Left renal pelvis (tissue), 4 donors: ENCODE data around the gene CETP. TPM values are rescaled to one million over a fixed set of nuclear protein-coding genes. Genes with fewer than 3 reads are reported as not detected.
"Not testable (repeated sequence)": the region's sequence is repeated elsewhere in the genome, so short reads cannot be mapped to it uniquely, and the experiment has no call there.

Source experiments
- DNase-seq, 4 donors: peaks; one replicate each; pipeline ENCODE4 v3.0.0-alpha.2; 2013; ENCODE audit warnings: low read depth in 4 of 4, low spot score in 3 of 4
- polyA plus RNA-seq, 4 donors: library from polyadenylated mRNA; unstranded; fragments of 120-200 nt; gene quantifications; one replicate each; pipeline ENCODE4 v1.2.1, GENCODE V29; 2013; ENCODE audit not compliant: insufficient read length in 4 of 4

CETP gene
- polyA plus RNA-seq, 4 donors, result 7.3 to 13.4 (median 11.4) TPM

DNA sequence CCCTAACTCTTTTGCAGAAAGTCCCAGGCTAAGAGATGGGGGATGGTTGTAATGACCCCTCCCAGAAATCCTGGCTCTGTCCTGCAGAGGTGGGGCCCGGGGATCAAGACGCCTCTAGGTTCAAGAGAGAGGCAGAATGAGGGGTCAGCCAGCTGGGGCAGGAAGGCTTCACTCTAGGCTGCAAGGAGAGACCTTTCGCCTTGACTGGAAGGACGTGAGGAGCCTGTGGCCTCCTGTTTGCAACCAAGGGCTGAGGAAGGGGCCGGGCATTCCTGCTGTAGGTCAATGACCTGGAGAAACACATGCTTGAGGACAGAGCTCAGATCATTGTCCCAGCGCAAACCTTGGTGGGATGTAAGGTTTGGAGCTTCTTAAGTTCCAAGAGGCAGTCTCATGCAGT lies 8.7 kb upstream of the CETP start:
- no peak for DNase-seq

DNA sequence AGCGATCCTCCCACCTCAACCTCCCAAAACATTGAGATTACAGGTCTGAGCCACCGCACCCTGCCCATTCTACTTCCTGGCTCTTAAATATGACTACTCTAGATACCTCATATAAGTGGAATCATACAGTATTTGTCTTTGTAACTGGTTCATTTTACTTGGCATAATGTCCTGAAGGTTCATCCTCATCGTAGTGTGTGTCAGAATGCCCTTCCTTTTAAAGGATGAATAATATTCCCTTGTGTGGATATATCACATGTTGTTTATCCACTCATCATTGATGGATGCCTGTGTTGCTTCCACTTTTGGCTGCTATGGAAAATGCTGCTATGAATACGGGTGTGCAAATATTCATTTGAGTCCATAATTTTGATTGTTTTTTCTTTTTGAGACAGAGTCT lies 5.7 kb upstream of the CETP start:
- no peak for DNase-seq

DNA sequence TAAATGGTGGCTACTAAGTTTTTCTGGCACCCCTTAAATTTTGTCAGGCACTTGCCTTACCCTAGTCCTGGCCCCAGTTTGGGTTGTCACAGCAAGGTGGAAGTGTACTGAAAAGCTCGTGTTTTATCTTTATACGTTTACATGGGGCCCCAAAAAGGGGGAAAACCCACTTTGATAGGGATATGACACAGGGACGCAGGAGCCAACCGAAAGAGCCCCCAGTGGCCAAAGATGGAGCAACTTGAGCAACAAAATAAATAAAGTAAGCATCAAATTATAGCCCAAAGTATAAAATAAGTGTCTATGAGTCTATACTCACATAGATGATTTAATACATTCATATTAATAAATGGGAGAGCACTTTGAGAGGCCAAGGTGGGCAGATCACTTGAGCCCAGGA lies 5.0 kb upstream of the CETP start:
- DNase-seq, result no peak

DNA sequence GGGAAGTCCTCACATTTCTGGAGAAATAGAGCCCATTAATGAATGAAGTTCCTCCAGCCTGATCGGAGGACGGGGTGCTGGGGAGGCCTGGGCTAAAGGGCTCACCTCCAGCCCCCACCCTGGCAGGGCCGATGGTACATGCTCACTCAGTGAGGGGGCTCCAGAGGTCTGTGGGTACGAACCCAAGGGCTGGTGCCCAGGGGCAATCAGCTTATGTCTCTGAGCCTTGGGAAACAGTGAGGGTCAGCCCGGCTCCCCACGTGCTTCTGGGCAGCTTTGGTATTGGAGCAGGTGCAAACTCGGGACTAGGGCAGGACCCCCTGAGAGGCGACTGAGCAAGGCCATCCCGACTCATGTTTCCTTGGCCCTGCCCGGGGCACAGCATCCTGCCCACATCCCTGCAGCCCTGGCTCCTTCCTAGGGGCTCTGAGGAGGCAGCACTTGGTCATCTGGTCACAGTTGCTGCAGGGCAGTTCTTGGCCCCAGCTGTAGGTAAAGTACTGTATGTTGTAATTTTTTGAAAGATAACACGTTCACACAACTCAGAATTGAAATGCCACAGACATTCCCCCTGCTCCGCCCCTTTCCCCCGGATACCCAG lies 969 bp upstream of the CETP start:
- DNase-seq, result no peak

DNA sequence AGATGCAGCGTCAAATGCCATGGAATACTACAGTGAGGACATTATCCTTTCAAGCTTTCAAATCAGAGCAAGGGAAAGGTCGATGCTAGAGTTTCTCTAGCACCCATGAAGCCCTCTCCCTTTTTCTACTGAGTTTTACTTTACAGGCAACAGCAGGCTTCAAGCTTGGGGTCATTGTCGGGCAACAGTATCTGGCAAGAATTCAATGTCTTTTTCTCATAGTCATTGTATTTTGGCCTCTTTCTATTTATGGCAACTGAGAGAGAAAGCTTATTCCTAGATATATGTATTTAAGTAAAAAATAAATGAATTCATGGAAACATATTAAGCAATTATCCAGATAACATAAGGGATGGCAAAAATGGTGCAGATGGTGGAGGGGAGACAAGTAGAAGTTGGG lies 364 bp upstream of the CETP start:
- no peak for DNase-seq

DNA sequence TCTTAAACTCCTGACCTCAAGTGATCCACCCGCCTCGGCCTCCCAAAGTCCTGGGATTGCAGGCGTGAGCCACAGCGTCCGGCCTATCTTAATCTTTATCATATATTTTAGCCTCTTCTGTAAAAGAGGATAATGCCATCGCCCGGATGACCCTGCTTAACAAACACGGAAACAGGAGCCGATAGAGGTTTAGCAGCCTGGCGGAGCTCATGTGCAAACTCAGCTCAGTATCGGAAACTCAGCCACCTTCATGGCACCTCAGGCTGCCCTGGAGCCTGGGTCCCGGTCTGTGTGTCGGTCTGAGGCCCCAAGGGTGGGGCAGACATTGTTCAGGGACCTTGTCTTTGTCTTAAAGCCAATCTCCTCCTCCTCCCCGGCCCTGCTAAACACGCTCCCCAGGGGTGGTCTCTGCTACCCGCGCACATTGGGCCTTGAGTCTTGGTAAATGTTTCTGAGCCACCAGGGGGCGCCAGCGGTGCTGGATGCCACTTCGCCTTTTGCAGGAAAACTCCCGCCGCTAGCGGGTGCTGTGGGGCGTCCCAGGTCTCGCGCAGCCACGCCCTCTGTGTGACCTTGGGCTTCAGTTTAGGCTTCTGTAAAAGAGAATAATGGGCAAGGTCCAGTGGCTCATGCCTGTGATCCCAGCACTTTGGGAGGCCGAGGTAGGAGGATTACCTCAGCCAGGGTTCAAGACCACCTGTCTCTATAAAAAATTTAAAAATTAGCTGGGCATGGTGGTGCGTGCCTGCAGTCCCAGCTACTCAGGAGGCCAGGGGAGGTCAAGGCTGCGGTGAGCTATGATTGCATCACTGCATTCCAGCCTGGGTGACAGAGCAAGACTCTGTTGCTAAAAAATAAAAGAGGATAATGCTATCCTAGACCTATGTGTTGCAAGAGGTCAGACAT lies 2.7 kb downstream of the CETP start:
- DNase-seq, result peak in 3 of 4 donors; percentile 26 to 55 (median 51)

DNA sequence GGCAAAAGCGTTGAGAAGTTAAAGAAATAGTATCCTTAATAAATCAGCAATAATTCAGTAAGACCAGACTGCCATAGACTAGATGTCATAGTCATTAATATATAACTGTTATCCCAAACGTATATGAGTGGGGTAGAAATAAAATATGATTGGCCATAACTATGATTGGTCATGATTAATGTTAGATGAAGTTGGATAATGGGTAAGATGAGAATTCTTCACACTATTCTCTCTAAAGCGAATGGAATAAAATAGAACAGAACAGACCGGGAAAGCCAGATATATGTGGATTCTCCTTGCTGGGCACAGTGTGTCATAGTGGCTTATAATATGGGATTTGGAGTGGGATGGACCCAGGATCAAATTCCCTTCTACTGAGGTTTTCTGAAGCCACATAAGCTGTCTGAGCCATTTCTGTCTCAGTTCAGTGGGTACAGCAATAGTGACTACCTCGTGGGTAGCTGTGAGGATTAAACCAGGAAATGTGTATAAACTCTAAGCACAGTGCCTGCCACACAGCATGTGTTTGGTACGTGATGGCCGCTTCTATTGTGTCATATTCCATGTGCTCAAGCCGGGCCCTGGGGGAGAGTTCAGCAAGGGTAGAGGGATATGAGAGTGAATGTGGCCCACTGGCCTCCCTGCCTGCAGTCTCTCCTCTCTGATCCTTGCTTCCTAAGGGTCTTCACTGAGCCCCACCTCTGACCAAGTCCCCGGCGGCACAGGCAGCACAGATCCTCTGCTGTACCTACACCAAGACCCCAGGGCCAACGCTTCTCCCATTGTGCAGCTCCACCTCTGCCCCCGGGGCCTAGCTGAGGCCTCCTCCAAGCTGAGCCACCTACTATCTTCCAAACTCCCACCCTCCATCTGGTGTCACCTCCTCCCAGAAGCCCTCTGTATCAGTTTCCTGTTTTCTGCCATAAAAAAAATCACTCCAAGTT lies 3.7 kb downstream of the CETP start:
- DNase-seq, result no peak

DNA sequence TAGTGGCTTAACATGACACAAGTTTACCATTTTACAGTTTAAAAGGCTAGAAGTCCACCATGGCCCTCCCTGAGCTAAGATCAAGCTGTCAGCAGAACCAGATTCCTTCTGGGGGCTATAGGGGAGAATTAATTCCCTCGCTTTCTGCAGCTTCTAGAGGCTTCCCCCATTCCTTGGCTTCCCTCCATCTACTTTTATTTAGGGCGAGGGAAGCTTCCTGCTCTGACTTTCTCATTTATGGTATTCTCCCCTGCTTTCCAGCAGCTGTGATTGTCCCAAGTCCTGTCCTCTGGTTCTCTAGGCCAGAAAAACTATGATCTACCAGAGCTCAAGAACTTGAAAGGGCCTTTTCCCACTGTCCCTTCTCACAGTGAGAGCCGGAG lies 4.3 kb downstream of the CETP start:
- peak in 2 of 4 donors; percentile 37 to 49 for DNase-seq

DNA sequence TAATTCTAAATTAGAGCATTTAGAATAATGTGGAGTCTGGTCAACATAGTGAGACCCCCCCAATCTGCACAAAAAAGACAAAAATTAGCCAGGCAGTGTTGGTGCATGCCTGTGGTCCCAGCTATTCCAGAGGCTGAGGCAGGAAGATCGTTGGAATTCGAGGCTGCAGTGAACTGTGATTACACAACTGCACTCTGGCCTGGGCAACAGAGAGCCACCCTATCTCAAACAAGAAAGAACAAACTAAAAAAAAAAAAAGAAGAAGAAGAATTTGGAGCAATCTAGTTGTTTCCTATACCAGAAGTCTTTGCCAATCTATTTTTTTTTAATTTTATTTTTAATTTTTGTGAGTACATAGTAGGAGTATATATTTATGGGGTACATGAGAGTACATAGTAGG lies 6.0 kb downstream of the CETP start:
- no peak for DNase-seq

DNA sequence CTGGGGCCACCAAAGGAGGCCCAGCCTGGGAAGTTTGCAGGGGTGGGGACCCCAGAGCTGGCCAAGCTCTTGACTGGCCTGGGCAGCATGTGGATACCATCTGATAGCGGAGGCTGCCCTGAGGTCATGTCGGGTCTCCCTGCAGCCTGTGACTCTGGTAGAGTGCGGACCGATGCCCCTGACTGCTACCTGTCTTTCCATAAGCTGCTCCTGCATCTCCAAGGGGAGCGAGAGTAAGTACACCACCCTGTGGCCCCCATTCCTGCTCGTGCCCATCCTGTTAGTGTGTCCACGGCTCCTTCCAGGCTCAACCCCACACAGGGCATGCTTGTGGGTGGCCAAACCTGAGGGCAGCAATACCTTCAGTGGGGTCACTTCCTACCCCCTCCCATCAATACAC lies 8.0 kb downstream of the CETP start:
- no peak for DNase-seq

DNA sequence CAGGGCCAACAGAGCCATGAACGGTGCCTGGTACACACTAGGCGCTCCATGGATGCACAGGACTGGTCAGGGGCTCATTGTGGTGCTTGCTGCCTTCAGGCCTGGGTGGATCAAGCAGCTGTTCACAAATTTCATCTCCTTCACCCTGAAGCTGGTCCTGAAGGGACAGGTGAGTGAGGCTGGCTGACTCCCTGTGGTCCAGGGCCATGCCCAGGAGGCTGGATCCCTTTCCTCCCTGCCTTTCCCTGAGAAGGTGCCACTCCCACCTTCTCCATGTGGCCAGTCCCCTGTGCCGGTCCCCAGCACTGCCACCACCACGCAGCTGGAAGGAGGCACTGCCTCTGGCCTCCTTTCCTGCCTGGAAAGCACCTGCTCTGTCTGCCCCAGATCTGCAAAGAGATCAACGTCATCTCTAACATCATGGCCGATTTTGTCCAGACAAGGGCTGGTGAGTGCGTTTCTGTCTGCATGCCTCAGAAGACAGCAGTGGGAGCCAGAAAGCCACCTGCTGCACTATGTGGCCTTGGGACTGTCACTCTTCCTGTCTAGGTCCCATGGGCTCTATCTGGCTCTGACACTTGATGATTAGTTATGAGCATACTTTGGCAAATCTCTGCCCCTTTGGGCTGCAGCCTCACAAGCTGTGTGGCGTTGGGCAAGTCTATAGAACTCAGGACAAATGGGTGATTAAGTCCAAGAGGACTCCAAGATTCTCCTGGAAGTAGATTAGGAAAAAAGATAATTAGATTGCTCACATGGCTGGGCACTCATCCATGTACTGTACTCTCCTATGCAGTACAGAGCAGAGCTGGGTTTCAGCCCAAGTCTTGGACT lies 9.4 kb downstream of the CETP start:
- DNase-seq, result no peak

DNA sequence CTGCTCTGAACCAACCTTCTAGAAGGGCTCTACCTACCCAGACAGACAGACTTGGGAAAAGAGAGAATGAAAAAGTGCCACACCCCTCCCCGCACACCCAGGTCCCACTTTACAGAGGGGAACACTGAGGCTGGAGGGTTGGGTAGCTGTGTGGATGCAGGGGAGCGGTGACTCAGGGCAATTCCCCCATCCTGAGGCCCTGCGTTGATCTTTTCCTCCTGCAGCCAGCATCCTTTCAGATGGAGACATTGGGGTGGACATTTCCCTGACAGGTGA lies 10.0 kb downstream of the CETP start:
- DNase-seq, result no peak

DNA sequence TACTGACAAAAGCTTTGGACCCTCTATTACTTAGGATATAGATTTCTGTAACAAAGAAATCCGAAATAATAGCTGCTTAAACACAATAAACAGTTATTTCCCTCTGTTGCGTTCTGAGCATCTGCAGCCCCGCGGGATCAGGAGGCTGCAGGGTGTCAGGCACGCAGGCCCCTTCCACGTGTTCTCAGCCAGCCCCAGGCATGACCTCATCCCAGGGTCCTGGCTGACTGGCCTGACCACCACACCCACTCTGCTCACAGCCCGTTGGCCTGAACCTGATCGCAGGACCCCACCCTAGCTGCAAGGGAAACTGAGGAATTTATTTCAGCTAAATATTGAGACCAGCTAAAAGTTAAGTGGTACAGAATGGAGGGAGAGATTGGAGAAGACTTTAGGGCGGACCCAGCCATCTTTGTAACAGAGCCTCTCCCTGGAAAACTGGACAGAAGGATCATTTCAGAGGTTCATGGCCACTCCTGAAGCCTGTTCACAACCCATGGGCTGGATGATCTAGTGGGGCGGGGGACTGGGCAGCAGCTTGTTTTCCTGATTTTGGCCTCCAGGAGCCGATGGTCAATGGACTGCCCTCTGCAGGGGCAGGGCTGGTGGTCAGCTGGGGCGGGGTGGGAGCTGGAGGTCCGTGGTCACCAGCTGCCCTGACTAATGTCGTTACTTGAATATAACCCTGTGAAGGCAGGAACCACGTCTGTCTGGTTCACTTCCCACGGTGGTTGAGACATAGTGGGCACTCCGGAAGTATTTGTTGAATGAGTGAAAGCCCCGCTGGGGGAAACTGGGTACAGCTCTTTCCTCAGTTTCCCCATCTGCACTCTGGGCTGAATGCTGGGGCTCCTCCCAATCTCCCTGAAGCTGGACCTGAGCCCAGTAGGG lies 10.9 kb downstream of the CETP start:
- DNase-seq, result no peak

DNA sequence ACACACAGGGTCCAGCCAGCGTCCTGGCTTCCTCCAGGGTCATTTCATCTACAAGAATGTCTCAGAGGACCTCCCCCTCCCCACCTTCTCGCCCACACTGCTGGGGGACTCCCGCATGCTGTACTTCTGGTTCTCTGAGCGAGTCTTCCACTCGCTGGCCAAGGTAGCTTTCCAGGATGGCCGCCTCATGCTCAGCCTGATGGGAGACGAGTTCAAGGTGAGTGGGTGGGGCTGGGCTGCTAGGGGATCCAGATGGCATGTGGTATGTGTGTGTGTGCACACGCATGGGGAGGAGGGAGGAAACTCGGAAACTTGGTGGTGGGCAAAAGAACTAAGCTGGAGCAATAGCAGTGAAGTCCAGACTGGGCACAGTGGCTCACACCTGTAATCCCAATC lies 11.5 kb downstream of the CETP start:
- no peak for DNase-seq

DNA sequence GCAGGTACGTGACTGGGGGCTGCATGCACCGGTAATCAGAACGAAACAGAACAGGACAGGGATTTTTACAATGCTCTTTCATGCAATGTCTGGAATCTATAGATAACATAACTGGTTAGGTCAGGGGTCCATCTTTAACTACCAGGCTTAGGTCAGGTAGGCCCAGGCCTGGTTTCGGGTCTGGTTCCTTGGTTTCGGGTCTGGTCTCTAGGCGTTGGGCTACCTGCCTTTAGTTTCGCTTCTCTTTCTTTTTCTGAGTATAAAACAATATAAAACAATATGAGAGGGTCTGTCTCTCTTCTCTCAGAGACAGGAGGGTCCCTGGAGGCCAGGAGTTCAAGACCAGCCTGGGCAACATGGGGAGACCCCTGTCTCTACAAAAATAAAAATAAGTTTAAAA lies 12.1 kb downstream of the CETP start:
- DNase-seq, result not testable (repeated sequence)

DNA sequence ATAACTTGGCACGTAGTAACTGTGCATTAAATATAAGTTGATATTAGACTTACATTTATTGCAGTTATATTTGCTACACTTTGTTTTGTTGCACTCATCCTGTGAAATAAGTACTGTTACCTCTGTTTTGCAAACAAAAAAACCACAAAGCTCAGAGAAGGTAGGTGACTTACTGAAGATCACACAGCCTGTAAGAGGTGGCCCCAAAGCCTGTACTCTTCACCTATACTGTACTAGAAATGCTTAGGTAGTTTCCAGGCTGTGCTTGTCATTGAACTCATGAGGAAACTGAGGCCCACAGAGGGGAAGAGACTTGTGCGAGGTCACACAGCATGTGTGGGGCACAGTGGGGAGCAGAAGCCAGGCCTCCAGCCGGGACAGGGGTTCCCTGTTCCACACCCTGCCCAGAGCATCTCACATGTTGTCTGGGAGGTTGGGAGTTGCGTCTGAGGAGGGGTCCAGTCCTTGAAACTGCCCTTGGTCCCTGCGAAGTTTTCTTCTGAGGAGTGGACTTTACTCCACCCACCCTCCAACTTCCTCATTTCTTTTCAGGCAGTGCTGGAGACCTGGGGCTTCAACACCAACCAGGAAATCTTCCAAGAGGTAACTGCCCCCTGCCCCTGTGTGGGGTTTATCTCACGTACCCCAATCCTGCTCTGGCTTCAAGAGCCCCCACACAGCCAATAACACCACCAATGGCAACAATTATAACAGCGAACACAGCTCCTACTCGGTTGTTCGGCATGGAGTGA lies 13.0 kb downstream of the CETP start:
- DNase-seq, result no peak

DNA sequence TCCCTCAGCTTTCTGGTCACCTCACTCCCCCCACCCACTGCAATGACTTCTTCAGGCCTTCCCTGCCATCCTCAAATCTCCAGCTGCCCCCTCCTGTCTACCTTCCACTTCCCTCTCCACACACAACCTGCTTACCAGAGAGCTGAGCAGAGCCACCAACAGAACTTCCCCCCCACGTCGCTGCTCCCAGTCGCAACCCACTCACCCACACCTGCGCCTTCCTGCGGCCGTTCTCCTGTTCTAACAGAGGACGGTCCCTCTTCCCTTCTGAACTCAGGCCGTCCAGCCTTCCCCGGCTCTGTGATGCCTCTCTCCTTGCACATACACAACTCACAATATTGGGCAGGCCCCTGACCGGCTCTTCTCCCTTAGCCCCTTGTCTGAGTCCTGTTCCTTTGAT lies 14.0 kb downstream of the CETP start:
- no peak for DNase-seq

DNA sequence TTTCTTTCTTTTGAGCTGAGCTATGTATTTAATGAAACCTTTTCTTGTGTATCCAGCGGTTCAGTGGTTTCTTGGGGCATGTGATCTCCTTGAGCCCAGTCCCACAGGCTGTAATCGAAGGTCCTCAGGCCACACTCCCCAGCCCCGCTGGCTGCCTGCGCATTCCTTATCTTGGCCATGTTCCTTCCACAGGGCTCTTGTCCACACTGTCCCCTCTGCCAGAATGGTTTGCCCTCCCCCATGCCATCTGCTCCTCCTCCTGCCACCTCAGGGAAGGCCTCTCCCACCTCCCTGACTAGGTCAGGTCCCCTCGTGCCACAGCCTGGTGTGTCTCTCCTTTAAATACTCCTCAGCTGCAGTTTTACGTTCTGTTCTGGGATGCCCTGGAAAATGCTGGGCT lies 15.5 kb downstream of the CETP start:
- DNase-seq, result no peak
